Prostate gland (tissue), 2 donors: ENCODE measurements around the gene SND1.

Experiments used
- POLR2A ChIP-seq: fragments of 450-650 bp; IDR thresholded peaks from one replicate; pipeline ENCODE4 v1.6.1; 2016; ENCODE audit warnings: antibody characterized with exemption, mild to moderate bottlenecking
- POLR2AphosphoS5 ChIP-seq: sonication (generic); formaldehyde crosslinking; IDR thresholded peaks from one replicate; pipeline ENCODE4 v1.6.1; 2017; ENCODE audit warnings: antibody characterized with exemption
- TF ChIP-seq, protein P1 (sequence below), 4 experiments: fragments of 200-600 bp in 2 of 4; fragments of 450-650 bp in 2 of 4; sonication (generic) in 2 of 4; IDR thresholded peaks; 1 replicate in 3 of 4; 2 replicates in 1 of 4; pipeline ENCODE4 v1.5.1; 2016 to 2019; ENCODE audit warnings: antibody characterized with exemption in 4 of 4, mild to moderate bottlenecking in 2 of 4, moderate library complexity in 2 of 4

DNA sequence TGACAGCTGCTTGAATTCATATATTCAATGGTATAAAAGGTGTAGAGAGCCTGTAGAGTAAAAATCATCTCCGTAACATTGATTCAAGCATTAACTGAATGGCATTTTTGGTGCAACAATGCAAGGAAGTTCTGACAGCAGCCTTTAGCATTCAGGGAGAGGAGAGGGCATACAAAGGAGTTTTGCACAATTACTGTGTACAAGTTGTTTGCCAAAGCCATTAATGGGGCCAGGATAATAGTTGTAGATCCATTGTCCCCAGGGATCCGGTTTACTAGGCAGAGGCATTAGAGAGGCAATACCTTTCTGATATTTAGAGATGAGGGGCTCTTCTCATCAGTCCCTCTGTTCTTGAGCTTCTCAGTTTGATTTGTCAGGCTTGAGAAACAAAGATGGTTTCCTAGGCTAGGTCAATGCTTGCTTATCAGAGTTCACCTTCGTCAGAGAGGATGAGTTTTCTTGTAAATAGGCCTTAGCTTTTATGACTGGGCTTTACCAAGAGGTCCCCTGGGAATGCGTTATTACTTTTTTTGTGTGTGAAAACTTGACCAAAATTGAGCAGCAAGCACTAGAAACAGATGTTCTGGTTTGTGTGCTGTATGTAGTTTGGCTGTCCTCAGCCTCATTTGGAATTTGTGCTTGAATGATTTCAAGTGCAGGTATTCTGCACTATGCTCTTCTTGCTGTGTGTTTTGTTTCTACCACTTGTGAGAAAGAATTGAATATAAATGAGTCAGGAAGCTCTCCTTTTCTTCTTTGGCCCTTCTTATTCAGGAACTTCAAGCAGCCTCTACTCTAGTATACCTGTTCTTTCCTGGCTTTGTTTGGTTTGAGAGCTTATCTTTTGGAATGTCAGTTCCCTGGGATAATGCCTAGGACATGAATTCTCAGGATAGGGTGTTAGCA is 32.0 kb downstream of the SND1 start:
- TF ChIP-seq, protein P1, sequence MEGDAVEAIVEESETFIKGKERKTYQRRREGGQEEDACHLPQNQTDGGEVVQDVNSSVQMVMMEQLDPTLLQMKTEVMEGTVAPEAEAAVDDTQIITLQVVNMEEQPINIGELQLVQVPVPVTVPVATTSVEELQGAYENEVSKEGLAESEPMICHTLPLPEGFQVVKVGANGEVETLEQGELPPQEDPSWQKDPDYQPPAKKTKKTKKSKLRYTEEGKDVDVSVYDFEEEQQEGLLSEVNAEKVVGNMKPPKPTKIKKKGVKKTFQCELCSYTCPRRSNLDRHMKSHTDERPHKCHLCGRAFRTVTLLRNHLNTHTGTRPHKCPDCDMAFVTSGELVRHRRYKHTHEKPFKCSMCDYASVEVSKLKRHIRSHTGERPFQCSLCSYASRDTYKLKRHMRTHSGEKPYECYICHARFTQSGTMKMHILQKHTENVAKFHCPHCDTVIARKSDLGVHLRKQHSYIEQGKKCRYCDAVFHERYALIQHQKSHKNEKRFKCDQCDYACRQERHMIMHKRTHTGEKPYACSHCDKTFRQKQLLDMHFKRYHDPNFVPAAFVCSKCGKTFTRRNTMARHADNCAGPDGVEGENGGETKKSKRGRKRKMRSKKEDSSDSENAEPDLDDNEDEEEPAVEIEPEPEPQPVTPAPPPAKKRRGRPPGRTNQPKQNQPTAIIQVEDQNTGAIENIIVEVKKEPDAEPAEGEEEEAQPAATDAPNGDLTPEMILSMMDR (IDR thresholded peaks at IDR 0.05), result no peak
- TF ChIP-seq POLR2A, result no peak
- no peak for TF ChIP-seq POLR2AphosphoS5
